HEK293 (cell line): ENCODE data around the gene ETDC.

ENCODE experiments used
- CTCF ChIA-PET: fragments of 350-600 bp; formaldehyde crosslinking; extraction: SDS; loops from one replicate; lab custom pipeline; 2021; ENCODE audit warnings: antibody characterized with exemption; lab: Yijun Ruan, JAX
- POLR2A ChIA-PET: fragments of 300-600 bp; formaldehyde crosslinking; extraction: SDS; loops from one replicate; lab custom pipeline; 2020; ENCODE audit warnings: antibody characterized with exemption, inconsistent platforms; lab: Yijun Ruan, JAX
- H3K27ac ChIP-seq: fragments of 200-500 bp; sonication (Bioruptor generic); 2 replicates; pipeline ENCODE4 v1.5.1; 2014; ENCODE audit warnings: low read depth, low read length, control low read depth, inconsistent platforms; ENCODE audit errors: extremely low read depth
- H3K36me3 ChIP-seq, 2 experiments: fragments of 200-500 bp in 1 of 2; sonication (Bioruptor generic) in 1 of 2; 1 replicate in 1 of 2; 2 replicates in 1 of 2; pipeline ENCODE4 v1.5.1; 2014 to 2017; ENCODE audit warnings: inconsistent platforms in 2 of 2, low read length in 2 of 2; ENCODE audit not compliant: control insufficient read depth in 2 of 2, insufficient read depth in 1 of 2
- H3K4me1 ChIP-seq: fragments of 200-500 bp; sonication (Bioruptor generic); 2 replicates; pipeline ENCODE4 v1.5.1; 2014; ENCODE audit warnings: mild to moderate bottlenecking, low read length, inconsistent platforms; ENCODE audit not compliant: control insufficient read depth, insufficient read depth
- H3K4me3 ChIP-seq: 2 replicates; pipeline ENCODE4 v1.5.1; 2011; ENCODE audit warnings: low read depth, mild to moderate bottlenecking, control low read depth, low read length, moderate library complexity
- H3K9me3 ChIP-seq: fragments of 200-500 bp; sonication (Bioruptor generic); 2 replicates; pipeline ENCODE4 v1.5.1; 2014; ENCODE audit warnings: low read depth, low read length, inconsistent platforms; ENCODE audit not compliant: control insufficient read depth, insufficient read depth
- AEBP2 ChIP-seq: fragments of 450-650 bp; formaldehyde crosslinking; IDR thresholded peaks from 2 replicates; pipeline ENCODE4 v1.5.1; 2016; ENCODE audit warnings: missing biosample characterization, missing genetic modification characterization, borderline replicate concordance
- GLIS1 ChIP-seq: fragments of 450-650 bp; formaldehyde crosslinking; IDR thresholded peaks from 2 replicates; pipeline ENCODE4 v1.5.1; 2016; ENCODE audit warnings: missing biosample characterization, missing genetic modification characterization
- HOXC10 ChIP-seq: sonication (generic); formaldehyde crosslinking; IDR thresholded peaks from 2 replicates; pipeline ENCODE4 v1.8.1; 2023; ENCODE audit warnings: mild to moderate bottlenecking, missing genetic modification reagents
- MZF1 ChIP-seq: fragments of 450-650 bp; formaldehyde crosslinking; IDR thresholded peaks from 2 replicates; pipeline ENCODE4 v1.5.1; 2017; ENCODE audit warnings: missing biosample characterization, missing genetic modification characterization, borderline replicate concordance
- RBAK ChIP-seq: fragments of 450-650 bp; formaldehyde crosslinking; IDR thresholded peaks from 2 replicates; pipeline ENCODE4 v1.5.1; 2016; ENCODE audit warnings: missing biosample characterization, missing genetic modification characterization
- REPIN1 ChIP-seq: fragments of 450-650 bp; formaldehyde crosslinking; IDR thresholded peaks from 2 replicates; pipeline ENCODE4 v1.5.1; 2017; ENCODE audit warnings: missing biosample characterization, missing genetic modification characterization, low read depth
- ZBTB1 ChIP-seq: fragments of 450-650 bp; formaldehyde crosslinking; IDR thresholded peaks from 2 replicates; pipeline ENCODE4 v1.5.1; 2016; ENCODE audit warnings: missing biosample characterization, missing genetic modification characterization
- ZBTB20 ChIP-seq: fragments of 450-650 bp; formaldehyde crosslinking; IDR thresholded peaks from 2 replicates; pipeline ENCODE4 v1.5.1; 2016; ENCODE audit warnings: missing biosample characterization, missing genetic modification characterization
- ZBTB26 ChIP-seq: fragments of 450-650 bp; formaldehyde crosslinking; optimal IDR thresholded peaks from 2 replicates; pipeline ENCODE3; 2016; ENCODE audit warnings: missing biosample characterization, mild to moderate bottlenecking, missing genetic modification characterization
- ZFHX2 ChIP-seq: fragments of 450-650 bp; formaldehyde crosslinking; conservative IDR thresholded peaks from 2 replicates; pipeline ENCODE4 v1.5.1; 2016; ENCODE audit warnings: missing biosample characterization, missing genetic modification characterization
- ZFP37 ChIP-seq: fragments of 450-650 bp; formaldehyde crosslinking; IDR thresholded peaks from 2 replicates; pipeline ENCODE4 v1.5.1; 2016; ENCODE audit warnings: missing biosample characterization, missing genetic modification characterization
- ZIC2 ChIP-seq: fragments of 450-650 bp; formaldehyde crosslinking; IDR thresholded peaks from 2 replicates; pipeline ENCODE4 v1.5.1; 2016; ENCODE audit warnings: missing biosample characterization, missing genetic modification characterization
- ZNF10 ChIP-seq: fragments of 450-650 bp; formaldehyde crosslinking; IDR thresholded peaks from 2 replicates; pipeline ENCODE4 v1.5.1; 2017; ENCODE audit warnings: missing biosample characterization, missing genetic modification characterization
- ZNF138 ChIP-seq: fragments of 450-650 bp; formaldehyde crosslinking; IDR thresholded peaks from 2 replicates; pipeline ENCODE4 v1.5.1; 2016; ENCODE audit warnings: missing biosample characterization, missing genetic modification characterization, borderline replicate concordance
- ZNF155 ChIP-seq: fragments of 450-650 bp; formaldehyde crosslinking; IDR thresholded peaks from 2 replicates; pipeline ENCODE4 v1.5.1; 2016; ENCODE audit warnings: missing biosample characterization, missing genetic modification characterization
- ZNF169 ChIP-seq: fragments of 450-650 bp; formaldehyde crosslinking; IDR thresholded peaks from 2 replicates; pipeline ENCODE4 v1.5.1; 2016; ENCODE audit warnings: missing biosample characterization, missing genetic modification characterization
- ZNF214 ChIP-seq: fragments of 450-650 bp; formaldehyde crosslinking; IDR thresholded peaks from 2 replicates; pipeline ENCODE4 v1.5.1; 2017; ENCODE audit warnings: missing biosample characterization, mild to moderate bottlenecking, missing genetic modification characterization, borderline replicate concordance
- ZNF302 ChIP-seq: fragments of 450-650 bp; formaldehyde crosslinking; IDR thresholded peaks from 2 replicates; pipeline ENCODE4 v1.5.1; 2016; ENCODE audit warnings: missing biosample characterization, missing genetic modification characterization, low read depth
- ZNF311 ChIP-seq: fragments of 450-650 bp; formaldehyde crosslinking; IDR thresholded peaks from 2 replicates; pipeline ENCODE4 v1.5.1; 2017; ENCODE audit warnings: missing biosample characterization, missing genetic modification characterization, borderline replicate concordance
- ZNF350 ChIP-seq: fragments of 450-650 bp; formaldehyde crosslinking; IDR thresholded peaks from 2 replicates; pipeline ENCODE4 v1.5.0; 2017; ENCODE audit warnings: missing biosample characterization, mild to moderate bottlenecking, missing genetic modification characterization
- ZNF433 ChIP-seq: fragments of 450-650 bp; formaldehyde crosslinking; IDR thresholded peaks from 2 replicates; pipeline ENCODE4 v1.5.1; 2016; ENCODE audit warnings: missing biosample characterization, missing genetic modification characterization, low read depth
- ZNF473 ChIP-seq: fragments of 450-650 bp; formaldehyde crosslinking; IDR thresholded peaks from 2 replicates; pipeline ENCODE4 v1.5.1; 2017; ENCODE audit warnings: missing biosample characterization, missing genetic modification characterization
- ZNF558 ChIP-seq: fragments of 450-650 bp; formaldehyde crosslinking; IDR thresholded peaks from 2 replicates; pipeline ENCODE4 v1.5.1; 2016; ENCODE audit warnings: missing biosample characterization, missing genetic modification characterization
- ZNF560 ChIP-seq: fragments of 450-650 bp; formaldehyde crosslinking; IDR thresholded peaks from 2 replicates; pipeline ENCODE4 v1.5.1; 2017; ENCODE audit warnings: missing biosample characterization, missing genetic modification characterization, borderline replicate concordance
- ZNF621 ChIP-seq: fragments of 450-650 bp; formaldehyde crosslinking; IDR thresholded peaks from 2 replicates; pipeline ENCODE4 v1.5.1; 2017; ENCODE audit warnings: missing biosample characterization, missing genetic modification characterization
- ZNF626 ChIP-seq: fragments of 450-650 bp; sonication (Bioruptor Pico); formaldehyde crosslinking; IDR thresholded peaks from 2 replicates; pipeline ENCODE4 v1.5.1; 2018; ENCODE audit warnings: missing biosample characterization, missing genetic modification characterization, inconsistent platforms
- ZNF701 ChIP-seq: fragments of 450-650 bp; formaldehyde crosslinking; IDR thresholded peaks from 2 replicates; pipeline ENCODE4 v1.5.1; 2016; ENCODE audit warnings: missing biosample characterization, missing genetic modification characterization
- ZNF776 ChIP-seq: fragments of 450-650 bp; formaldehyde crosslinking; IDR thresholded peaks from 2 replicates; pipeline ENCODE4 v1.5.0; 2017; ENCODE audit warnings: missing biosample characterization, missing genetic modification characterization, borderline replicate concordance
- ZSCAN30 ChIP-seq: fragments of 450-650 bp; IDR thresholded peaks from 2 replicates; pipeline ENCODE4 v1.5.1; 2018; ENCODE audit warnings: missing biosample characterization, mild to moderate bottlenecking, missing genetic modification characterization, moderate library complexity
- TF ChIP-seq, protein P1 (sequence below): fragments of 450-650 bp; formaldehyde crosslinking; IDR thresholded peaks from 2 replicates; pipeline ENCODE4 v1.5.1; 2016; ENCODE audit warnings: missing biosample characterization, missing genetic modification characterization
- TF ChIP-seq, protein P2 (sequence below): fragments of 450-650 bp; formaldehyde crosslinking; IDR thresholded peaks from 2 replicates; pipeline ENCODE4 v1.5.1; 2016; ENCODE audit warnings: missing biosample characterization, missing genetic modification characterization, borderline replicate concordance

Gene ETDC

GRCh38 chrX:135327299-135327698, 18.0 kb downstream of the ETDC start (continued):
- TF ChIP-seq ZBTB1 (tag by site-specific recombination) (no peak), ZNF10 (tag by site-specific recombination) (no peak), ZNF302 (tag by site-specific recombination) (no peak), GLIS1 (tag by site-specific recombination) (no peak), ZNF433 (no peak), ZNF311 (tag by site-specific recombination) (no peak), ZNF473 (no peak)
- TF ChIP-seq, protein P1, sequence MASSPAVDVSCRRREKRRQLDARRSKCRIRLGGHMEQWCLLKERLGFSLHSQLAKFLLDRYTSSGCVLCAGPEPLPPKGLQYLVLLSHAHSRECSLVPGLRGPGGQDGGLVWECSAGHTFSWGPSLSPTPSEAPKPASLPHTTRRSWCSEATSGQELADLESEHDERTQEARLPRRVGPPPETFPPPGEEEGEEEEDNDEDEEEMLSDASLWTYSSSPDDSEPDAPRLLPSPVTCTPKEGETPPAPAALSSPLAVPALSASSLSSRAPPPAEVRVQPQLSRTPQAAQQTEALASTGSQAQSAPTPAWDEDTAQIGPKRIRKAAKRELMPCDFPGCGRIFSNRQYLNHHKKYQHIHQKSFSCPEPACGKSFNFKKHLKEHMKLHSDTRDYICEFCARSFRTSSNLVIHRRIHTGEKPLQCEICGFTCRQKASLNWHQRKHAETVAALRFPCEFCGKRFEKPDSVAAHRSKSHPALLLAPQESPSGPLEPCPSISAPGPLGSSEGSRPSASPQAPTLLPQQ (tag by site-specific recombination) = no peak

- H3K27ac ChIP-seq = no peak overlapping the region
Measured at GRCh38 chrX:135328421-135329005, 19.2 kb downstream of the ETDC start.

GRCh38 chrX:135330706-135331105, 21.4 kb downstream of the ETDC start:
- Histone ChIP-seq H3K4me1 (peaks cover 5% of the 10 kb centered on the region), H3K4me3 (no peak overlapping the region), H3K9me3 (no peaks in the 10 kb centered on the region), H3K27ac (no peak overlapping the region), H3K36me3 (peaks cover 0 to 3% of the 10 kb centered on the region in 2 experiments; a peak in 1 of 3 replicates)
- ChIA-PET POLR2A (no interaction called here), CTCF (no interaction called here)
- TF ChIP-seq ZNF169 (no peak), ZNF10 (tag by site-specific recombination) (no peak), ZNF138 (tag by site-specific recombination) (no peak), ZNF560 (tag by site-specific recombination) (no peak), ZNF621 (tag by site-specific recombination) (no peak), ZFHX2 (tag by site-specific recombination) (no peak), AEBP2 (tag by site-specific recombination) (no peak), ZNF350 (tag by site-specific recombination) (no peak)

More at GRCh38 chrX:135328421-135329005, 19.2 kb downstream of the ETDC start:
- Histone ChIP-seq H3K9me3 (no peaks in the 10 kb centered on the region), H3K36me3 (no peaks in the 10 kb centered on the region), H3K4me3 (no peak overlapping the region), H3K4me1 (peaks cover 5% of the 10 kb centered on the region)
- ChIA-PET CTCF (no interaction called here), POLR2A (no interaction called here)
- TF ChIP-seq REPIN1 (tag by site-specific recombination) = no peak
- TF ChIP-seq ZNF558 (tag by site-specific recombination) = no peak
- TF ChIP-seq ZNF701 (tag by site-specific recombination) = no peak
- no peak for TF ChIP-seq MZF1 (tag by site-specific recombination)
- no peak for TF ChIP-seq ZSCAN30
- no peak for TF ChIP-seq ZNF214 (tag by site-specific recombination)
- TF ChIP-seq ZFP37 (tag by site-specific recombination) = no peak
- TF ChIP-seq ZNF155 (tag by site-specific recombination) = no peak
- no peak for TF ChIP-seq ZNF776 (tag by site-specific recombination)
- no peak for TF ChIP-seq ZNF626 (tag by site-specific recombination)
- no peak for TF ChIP-seq RBAK (tag by site-specific recombination)
- no peak for TF ChIP-seq ZBTB20 (tag by site-specific recombination)
- no peak for TF ChIP-seq ZNF350 (tag by site-specific recombination)
- no peak for TF ChIP-seq ZBTB26 (tag by site-specific recombination)
- TF ChIP-seq, protein P2, sequence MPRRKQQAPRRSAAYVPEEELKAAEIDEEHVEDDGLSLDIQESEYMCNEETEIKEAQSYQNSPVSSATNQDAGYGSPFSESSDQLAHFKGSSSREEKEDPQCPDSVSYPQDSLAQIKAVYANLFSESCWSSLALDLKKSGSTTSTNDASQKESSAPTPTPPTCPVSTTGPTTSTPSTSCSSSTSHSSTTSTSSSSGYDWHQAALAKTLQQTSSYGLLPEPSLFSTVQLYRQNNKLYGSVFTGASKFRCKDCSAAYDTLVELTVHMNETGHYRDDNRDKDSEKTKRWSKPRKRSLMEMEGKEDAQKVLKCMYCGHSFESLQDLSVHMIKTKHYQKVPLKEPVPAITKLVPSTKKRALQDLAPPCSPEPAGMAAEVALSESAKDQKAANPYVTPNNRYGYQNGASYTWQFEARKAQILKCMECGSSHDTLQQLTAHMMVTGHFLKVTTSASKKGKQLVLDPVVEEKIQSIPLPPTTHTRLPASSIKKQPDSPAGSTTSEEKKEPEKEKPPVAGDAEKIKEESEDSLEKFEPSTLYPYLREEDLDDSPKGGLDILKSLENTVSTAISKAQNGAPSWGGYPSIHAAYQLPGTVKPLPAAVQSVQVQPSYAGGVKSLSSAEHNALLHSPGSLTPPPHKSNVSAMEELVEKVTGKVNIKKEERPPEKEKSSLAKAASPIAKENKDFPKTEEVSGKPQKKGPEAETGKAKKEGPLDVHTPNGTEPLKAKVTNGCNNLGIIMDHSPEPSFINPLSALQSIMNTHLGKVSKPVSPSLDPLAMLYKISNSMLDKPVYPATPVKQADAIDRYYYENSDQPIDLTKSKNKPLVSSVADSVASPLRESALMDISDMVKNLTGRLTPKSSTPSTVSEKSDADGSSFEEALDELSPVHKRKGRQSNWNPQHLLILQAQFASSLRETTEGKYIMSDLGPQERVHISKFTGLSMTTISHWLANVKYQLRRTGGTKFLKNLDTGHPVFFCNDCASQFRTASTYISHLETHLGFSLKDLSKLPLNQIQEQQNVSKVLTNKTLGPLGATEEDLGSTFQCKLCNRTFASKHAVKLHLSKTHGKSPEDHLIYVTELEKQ (tag by site-specific recombination) = no peak
- no peak for TF ChIP-seq ZIC2 (tag by site-specific recombination)
- TF ChIP-seq HOXC10 (CRISPR knock-in tag) = no peak
